ENCODE results near the gene LCN12. TPM values are rescaled to one million over a fixed set of nuclear protein-coding genes. Genes with fewer than 3 reads are reported as not detected.

LCN12 gene
- total RNA-seq, 6 experiments from 2014 or later, result 0.14 to 0.31 TPM; not detected in 4

DNA sequence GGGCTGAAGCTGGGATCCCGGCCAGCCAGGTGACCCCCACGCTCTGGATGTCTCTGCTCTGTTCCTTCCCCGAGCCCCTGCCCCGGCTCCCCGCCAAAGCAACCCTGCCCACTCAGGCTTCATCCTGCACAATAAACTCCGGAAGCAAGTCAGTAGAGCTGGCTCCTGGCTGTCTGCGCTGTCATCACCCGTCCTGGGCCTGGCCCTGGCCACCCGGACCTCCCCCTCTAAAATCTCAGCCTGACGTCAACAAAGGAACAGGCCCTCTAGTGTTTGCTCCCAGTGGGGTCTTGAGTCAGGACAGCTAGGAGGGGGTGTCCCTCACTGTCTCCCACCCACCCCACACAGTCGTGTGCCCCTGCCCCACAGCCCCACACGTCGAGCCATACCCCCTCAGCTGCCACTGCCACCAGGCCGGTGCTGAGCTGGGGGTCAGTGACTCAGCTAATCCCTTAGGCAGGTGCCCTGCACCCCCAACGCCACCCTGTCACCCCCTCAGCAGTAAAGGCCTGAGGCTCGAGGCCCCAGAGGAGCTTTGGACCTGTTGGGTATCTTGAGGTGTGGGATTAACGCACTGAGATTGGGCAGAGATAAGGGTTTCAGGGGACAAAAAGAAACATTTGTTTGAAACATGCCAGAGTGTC is 29.6 kb downstream of the LCN12 start:
- no peak overlapping the region for H3K4me3 Mint-ChIP-seq
- H3K4me1 Mint-ChIP-seq (ENCODE audit: low read depth), result peaks cover 5% of the 10 kb centered on the region; the same call in 1 of the 2 replicates
- peaks cover 4% of the 10 kb centered on the region for H3K27me3 Mint-ChIP-seq (ENCODE audit: insufficient read depth)
- H3K27ac Mint-ChIP-seq, result no peak overlapping the region
- H3K9me3 Mint-ChIP-seq, result no peaks in the 10 kb centered on the region
- TF ChIP-seq, protein P1, sequence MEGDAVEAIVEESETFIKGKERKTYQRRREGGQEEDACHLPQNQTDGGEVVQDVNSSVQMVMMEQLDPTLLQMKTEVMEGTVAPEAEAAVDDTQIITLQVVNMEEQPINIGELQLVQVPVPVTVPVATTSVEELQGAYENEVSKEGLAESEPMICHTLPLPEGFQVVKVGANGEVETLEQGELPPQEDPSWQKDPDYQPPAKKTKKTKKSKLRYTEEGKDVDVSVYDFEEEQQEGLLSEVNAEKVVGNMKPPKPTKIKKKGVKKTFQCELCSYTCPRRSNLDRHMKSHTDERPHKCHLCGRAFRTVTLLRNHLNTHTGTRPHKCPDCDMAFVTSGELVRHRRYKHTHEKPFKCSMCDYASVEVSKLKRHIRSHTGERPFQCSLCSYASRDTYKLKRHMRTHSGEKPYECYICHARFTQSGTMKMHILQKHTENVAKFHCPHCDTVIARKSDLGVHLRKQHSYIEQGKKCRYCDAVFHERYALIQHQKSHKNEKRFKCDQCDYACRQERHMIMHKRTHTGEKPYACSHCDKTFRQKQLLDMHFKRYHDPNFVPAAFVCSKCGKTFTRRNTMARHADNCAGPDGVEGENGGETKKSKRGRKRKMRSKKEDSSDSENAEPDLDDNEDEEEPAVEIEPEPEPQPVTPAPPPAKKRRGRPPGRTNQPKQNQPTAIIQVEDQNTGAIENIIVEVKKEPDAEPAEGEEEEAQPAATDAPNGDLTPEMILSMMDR (IDR thresholded peaks at IDR 0.05), result no peak
- H3K36me3 Mint-ChIP-seq (ENCODE audit: low read depth), result no peaks in the 10 kb centered on the region
- no peak for DNase-seq

DNA sequence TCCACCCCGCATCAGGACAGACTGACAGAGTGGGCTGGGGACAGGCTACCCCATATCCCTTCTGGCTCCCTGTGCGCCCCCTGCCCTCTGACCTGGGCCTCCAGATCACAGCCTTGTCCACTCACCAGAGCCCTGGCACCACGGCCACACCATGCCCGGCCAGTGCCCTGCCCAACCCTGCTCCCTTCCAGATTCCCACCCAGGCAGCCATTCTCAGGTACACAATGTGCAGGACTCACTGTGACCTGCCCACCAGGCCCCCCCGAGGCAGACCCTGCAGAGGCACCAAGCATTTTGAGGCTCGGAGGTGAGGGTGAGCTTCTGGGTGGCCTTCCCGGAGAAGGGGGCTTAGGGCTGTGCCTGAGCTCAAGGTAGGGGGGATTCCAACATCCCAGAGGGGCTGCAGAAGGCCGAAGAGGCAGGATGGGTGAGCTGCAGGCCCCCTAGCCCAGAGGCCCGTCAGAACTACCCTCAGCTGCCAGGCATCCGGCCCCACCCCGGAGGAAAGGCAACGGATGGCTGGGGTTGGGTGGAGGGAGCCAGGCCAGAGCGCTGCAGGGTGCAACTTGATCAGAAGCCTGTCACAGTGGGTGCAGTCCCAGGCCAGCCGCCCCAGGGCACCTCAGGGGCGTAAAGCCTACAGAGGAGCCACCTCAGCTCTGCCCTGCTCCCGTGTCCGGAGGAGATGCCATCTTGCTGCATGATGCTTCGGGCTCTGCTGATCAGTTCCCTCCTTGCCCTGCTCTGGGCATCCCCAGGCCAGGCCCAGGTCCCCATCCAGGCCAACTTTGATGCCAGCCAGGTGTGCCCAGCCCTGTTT is 30.4 kb downstream of the LCN12 start, which contains the start of gene LCNL1:
Gene LCNL1, plus strand, starts transcription at position 762 of the 820 bp plus-strand sequence. CDS start 594 bp downstream, outside the sequence.
- TF ChIP-seq, protein P1 (IDR thresholded peaks at IDR 0.05), result no peak
- peaks cover 5% of the 10 kb centered on the region; the same call in 1 of the 2 replicates for H3K4me1 Mint-ChIP-seq (ENCODE audit: low read depth)
- no peaks in the 10 kb centered on the region for H3K9me3 Mint-ChIP-seq
- no peak within 1 kb of the TSS for H3K4me3 Mint-ChIP-seq
- DNase-seq, result no peak
- no peak within 1 kb of the TSS for H3K27ac Mint-ChIP-seq
- peaks cover 4% of the 10 kb centered on the region for H3K27me3 Mint-ChIP-seq (ENCODE audit: insufficient read depth)
- H3K36me3 Mint-ChIP-seq (ENCODE audit: low read depth), result no peaks in the 10 kb centered on the region

DNA sequence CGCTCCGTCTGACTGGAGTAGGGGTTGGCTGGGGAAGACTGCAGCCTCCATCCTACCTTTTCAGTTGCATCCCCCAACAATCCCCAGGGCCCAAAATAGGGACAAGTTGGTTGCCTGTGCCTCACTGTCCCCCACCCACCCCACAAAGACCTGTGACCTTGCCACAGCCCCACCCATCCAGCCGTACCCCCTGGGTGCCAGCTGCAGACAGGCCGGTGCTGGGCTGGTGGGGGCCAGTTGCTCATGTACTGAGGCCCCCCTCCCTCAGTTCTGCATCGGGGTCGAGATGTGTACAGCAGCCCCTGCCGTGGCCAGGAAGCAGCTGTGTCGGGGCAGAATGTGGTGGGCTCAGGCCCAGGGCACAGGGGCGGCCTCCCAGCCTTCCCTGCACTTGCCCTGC is 31.1 kb downstream of the LCN12 start:
- TF ChIP-seq, protein P1 (IDR thresholded peaks at IDR 0.05), result no peak
- peaks cover 5% of the 10 kb centered on the region; the same call in 1 of the 2 replicates for H3K4me1 Mint-ChIP-seq (ENCODE audit: low read depth)
- no peak for DNase-seq
- no peaks in the 10 kb centered on the region for H3K9me3 Mint-ChIP-seq
- peaks cover 10% of the 10 kb centered on the region for H3K27me3 Mint-ChIP-seq (ENCODE audit: insufficient read depth)
- no peak overlapping the region for H3K27ac Mint-ChIP-seq
- no peak overlapping the region for H3K4me3 Mint-ChIP-seq
- no peaks in the 10 kb centered on the region for H3K36me3 Mint-ChIP-seq (ENCODE audit: low read depth)

DNA sequence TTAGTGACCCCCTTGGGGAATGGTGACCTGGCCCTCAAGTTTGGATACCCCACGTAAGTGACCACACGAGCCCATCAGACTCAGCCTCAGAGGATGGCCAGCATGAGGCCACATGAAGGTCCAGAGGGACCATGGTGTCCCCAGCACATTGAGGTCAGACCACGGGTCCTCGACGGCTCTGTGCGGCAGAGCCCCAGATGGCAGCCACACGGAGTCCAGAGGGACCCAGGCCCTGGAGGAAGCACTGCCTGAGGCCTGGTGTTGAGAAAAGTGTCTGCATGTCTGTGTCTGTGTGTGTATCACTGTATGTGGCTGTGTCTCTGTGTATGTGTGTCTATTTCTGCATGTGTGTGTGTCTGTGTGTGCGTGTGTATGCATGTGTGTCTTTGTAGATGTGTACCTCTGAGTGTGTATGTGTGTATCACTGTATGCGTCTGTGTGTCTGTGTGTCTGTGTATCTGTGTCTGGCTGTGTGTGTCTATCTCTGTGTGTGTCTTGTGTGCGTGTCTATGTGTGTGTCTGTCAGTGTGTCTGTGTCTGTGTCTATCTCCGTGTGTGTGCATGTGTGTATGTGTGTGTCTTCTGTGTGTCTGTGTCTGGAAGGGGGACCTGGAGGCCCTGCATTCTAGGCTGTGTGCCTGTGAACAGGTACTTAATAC is 31.7 kb downstream of the LCN12 start:
- Mint-ChIP-seq H3K9me3 (no peaks in the 10 kb centered on the region), H3K27ac (no peak overlapping the region), H3K36me3 (ENCODE audit: low read depth) (no peaks in the 10 kb centered on the region), H3K4me1 (ENCODE audit: low read depth) (peaks cover 5% of the 10 kb centered on the region; the same call in 1 of the 2 replicates), H3K4me3 (no peak overlapping the region), H3K27me3 (ENCODE audit: insufficient read depth) (peaks cover 13% of the 10 kb centered on the region)
- TF ChIP-seq, protein P1 (IDR thresholded peaks at IDR 0.05), result no peak
- no peak for DNase-seq

DNA sequence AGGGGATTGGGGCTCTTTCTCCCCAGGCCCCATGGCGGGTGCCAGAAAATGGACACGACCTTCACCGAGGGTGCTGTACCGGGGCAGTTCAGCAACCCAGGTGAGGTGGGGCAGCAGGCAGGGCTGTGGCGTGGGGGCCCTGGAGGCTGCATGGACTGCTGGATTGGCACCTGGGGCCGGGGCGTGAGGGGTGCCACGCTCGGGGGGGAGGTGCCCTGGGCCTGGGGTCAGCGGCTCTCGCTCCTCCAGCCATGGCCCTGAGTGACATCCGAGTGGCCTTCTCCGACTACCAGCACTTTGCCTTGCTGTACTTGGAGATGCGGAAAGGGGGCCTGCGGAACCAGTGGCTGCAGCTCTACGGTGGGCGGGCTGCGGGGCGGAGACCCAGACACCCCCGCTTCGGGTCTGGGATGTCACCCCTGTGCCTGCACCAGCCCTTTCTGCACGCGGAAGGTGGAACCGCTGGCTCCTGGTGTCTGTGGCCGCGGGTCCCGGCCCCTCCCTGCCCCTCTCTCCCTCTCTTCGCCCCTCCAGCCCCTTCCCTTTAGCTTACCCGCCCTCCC is 32.5 kb downstream of the LCN12 start:
- H3K4me3 Mint-ChIP-seq, result no peak overlapping the region

More for the DNA sequence above, 32.5 kb downstream of the LCN12 start:
- Mint-ChIP-seq H3K27me3 (ENCODE audit: insufficient read depth) (peaks cover 17% of the 10 kb centered on the region), H3K4me1 (ENCODE audit: low read depth) (peaks cover 5% of the 10 kb centered on the region; the same call in 1 of the 2 replicates), H3K9me3 (no peaks in the 10 kb centered on the region), H3K27ac (no peak overlapping the region), H3K36me3 (ENCODE audit: low read depth) (no peaks in the 10 kb centered on the region)
- TF ChIP-seq, protein P1 (IDR thresholded peaks at IDR 0.05), result no peak
- no peak for DNase-seq
